ENCODE data around the gene HSBP1L1. TPM values are rescaled to one million over a fixed set of nuclear protein-coding genes. Genes with fewer than 3 reads are reported as not detected.

HSBP1L1 gene
- total and polyA plus RNA-seq, 2 of the 13 experiments (the other 11 are each of a cell fraction or from before 2014, with no cell fraction given): 22.6 to 45.1 TPM

DNA sequence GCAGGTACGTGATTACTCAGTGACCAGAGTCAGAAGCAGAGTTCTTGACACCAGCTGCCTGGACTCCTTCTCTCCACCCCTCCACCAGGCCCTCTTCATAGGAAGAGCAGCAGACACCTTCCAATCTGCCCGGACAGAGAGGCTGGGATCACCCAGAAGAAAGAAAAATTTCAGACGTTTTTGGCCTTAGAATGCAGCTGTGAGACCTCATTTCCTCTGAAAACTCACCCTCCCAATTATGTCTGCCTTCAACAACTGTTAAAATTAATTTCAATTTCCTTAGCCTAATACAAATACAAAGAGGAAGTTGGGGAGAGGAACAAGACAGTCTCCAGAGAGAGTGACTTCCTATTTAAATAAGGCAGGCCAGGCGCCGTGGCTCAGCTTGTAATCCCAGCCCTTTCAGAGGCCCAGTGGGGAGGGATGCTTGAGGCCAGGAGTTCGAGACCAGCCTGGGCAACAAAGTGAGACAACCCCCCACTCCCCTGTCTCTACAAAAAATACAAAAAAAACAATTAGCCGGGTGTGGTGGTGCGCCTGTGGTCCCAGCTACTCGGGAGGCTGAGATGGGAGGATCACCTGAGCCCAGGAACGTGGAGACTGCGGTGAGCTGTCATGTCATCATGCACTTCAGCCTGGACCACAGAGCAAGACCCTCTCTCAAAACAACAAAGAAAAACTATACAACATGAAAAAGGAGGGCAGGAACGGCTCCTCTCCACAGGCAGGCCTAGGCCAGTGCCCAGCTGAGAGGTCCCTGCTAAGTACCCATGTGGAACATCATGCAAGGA, 14.6 kb upstream of the HSBP1L1 start (continued):
- TF ChIP-seq, protein P1, sequence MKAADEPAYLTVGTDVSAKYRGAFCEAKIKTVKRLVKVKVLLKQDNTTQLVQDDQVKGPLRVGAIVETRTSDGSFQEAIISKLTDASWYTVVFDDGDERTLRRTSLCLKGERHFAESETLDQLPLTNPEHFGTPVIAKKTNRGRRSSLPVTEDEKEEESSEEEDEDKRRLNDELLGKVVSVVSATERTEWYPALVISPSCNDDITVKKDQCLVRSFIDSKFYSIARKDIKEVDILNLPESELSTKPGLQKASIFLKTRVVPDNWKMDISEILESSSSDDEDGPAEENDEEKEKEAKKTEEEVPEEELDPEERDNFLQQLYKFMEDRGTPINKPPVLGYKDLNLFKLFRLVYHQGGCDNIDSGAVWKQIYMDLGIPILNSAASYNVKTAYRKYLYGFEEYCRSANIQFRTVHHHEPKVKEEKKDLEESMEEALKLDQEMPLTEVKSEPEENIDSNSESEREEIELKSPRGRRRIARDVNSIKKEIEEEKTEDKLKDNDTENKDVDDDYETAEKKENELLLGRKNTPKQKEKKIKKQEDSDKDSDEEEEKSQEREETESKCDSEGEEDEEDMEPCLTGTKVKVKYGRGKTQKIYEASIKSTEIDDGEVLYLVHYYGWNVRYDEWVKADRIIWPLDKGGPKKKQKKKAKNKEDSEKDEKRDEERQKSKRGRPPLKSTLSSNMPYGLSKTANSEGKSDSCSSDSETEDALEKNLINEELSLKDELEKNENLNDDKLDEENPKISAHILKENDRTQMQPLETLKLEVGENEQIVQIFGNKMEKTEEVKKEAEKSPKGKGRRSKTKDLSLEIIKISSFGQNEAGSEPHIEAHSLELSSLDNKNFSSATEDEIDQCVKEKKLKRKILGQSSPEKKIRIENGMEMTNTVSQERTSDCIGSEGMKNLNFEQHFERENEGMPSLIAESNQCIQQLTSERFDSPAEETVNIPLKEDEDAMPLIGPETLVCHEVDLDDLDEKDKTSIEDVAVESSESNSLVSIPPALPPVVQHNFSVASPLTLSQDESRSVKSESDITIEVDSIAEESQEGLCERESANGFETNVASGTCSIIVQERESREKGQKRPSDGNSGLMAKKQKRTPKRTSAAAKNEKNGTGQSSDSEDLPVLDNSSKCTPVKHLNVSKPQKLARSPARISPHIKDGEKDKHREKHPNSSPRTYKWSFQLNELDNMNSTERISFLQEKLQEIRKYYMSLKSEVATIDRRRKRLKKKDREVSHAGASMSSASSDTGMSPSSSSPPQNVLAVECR (CRISPR knock-in tag; IDR thresholded peaks at IDR 0.05; ENCODE audit: borderline replicate concordance): 0 out of 2 replicates have a peak, but pooled peaks have one; percentile 3
- TF ChIP-seq, protein P2, sequence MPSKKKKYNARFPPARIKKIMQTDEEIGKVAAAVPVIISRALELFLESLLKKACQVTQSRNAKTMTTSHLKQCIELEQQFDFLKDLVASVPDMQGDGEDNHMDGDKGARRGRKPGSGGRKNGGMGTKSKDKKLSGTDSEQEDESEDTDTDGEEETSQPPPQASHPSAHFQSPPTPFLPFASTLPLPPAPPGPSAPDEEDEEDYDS (CRISPR knock-in tag; IDR thresholded peaks at IDR 0.05): no peak

DNA sequence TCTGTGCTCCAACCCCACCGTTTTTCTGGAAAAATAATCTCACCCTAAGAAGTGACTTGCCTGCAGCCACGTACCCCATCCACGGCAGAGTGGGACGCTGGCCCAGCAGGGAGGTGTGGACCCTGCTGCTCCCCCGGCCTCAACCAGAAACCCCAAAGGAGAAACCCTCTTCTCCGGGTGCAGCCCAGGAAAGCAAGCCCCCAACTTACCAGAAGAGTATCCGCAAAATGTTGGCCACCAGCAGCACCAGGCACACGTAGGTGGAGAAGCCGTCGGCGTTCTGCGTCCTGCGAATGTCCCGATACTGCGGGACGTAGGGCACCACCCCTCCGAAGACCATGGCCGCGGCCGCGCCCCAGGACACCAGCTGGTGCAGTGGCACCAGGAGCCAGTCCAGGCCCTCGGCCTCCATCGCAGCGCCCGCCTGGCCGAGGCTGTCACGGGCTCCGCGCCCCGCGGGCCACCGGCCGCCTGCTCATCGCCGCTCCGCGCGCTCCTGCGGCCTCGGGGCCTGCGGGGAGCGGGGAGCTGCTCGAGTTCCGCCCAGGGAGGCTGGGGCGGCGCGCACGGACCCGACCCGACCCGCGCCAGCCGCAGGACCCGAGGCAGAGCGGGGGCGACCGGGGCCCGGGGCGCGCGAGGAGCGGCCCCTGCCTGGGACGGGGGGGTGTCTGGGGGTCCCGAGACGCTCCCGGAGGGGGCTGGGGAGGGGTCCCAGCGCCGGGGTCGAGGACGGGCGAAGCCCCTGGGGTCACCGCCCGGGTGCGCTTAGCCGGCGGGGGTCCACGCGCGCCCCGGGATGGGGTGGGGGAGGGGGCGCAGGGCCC, 13.7 kb upstream of the HSBP1L1 start:
- Histone ChIP-seq H3K4me1 (ENCODE audit: insufficient read depth, low read length) (peaks cover 65% of the 10 kb centered on the region), H4K20me1 (ENCODE audit: insufficient read depth, low read length) (peaks cover 4% of the 10 kb centered on the region; the same call in 1 of the 2 replicates), H3K79me2 (ENCODE audit: insufficient read depth, low read length) (peaks cover 50% of the 10 kb centered on the region), H3K4me2 (ENCODE audit: low read depth, low read length) (peak overlapping the region; percentile 93), H3K9me3 (ENCODE audit: low read length) (no peaks in the 10 kb centered on the region), H3K36me3 (replicated peaks in 1 of 2; ENCODE audit: control insufficient read depth in 1 of 2, insufficient read depth in 2 of 2, low read length in 2 of 2) (peaks cover 5 to 7% of the 10 kb centered on the region in 2 experiments; a peak in 3 of 5 replicates), H3K4me3 (replicated peaks in 1 of 3; ENCODE audit: insufficient read depth in 1 of 3, low read depth in 2 of 3, low read length in 3 of 3) (peak overlapping the region; percentile 85 to 89 (median 88)), H3K27ac (ENCODE audit: extremely low read length, insufficient read depth, low read length) (peak overlapping the region; percentile 55), H2AFZ (ENCODE audit: low read length) (no peak overlapping the region), H3K9ac (ENCODE audit: insufficient read depth, low read depth, low read length) (peak overlapping the region; percentile 85), H3K27me3 (ENCODE audit: control insufficient read depth in 1 of 2, insufficient read depth in 2 of 2, low read length in 2 of 2) (no peaks in the 10 kb centered on the region; a peak in 1 of 5 replicates)
- intact Hi-C loops (cut with micrococcal nuclease; ENCODE audit: unreplicated experiment) (loop anchor here (1.0 to 2.0 kb wide), 2 partner anchors 16 to 38 kb away; partner anchors contain the start of gene TXNL4A), in situ Hi-C loops (cut with HindIII; ENCODE audit: extremely low pct_ligation_motif_present, low pct_unique_long_range_greater_than_20kb) (no loop called here)
- no TSS peak for BruUV-seq (replicated peaks)
- ATAC-seq: peak; percentile 44
- WGBS (ENCODE audit: low lambda C conversion rate): 3% methylated on average over 7 of the region's 81 CpGs
- no peak for DNase-seq (ENCODE audit: low spot score)
- FAIRE-seq: no peak
- ChIA-PET POLR2A (interaction anchor here (1.0 to 2.7 kb wide), 4 partner anchors 13 to 83 kb away, joined by 5 to 21 read pairs (median 18); partner anchors contain the start of genes HSBP1L1 and RBFA), CTCF (ENCODE audit: low intra/inter-chr PET ratio, low total read pairs) (interaction anchor here (1.6 kb wide), 1 partner anchor 17 kb away, joined by 7 read pairs; no protein-coding TSS in a partner anchor)
- peak; percentile 30; the same call in 1 of the 2 replicates for TF ChIP-seq ZNF607 (CRISPR knock-in tag; IDR thresholded peaks at IDR 0.05; ENCODE audit: borderline replicate concordance)
- TF ChIP-seq HNRNPLL (IDR thresholded peaks at IDR 0.05; ENCODE audit: low read depth, low read length, poor library complexity, severe bottlenecking): peak; percentile 33
- TF ChIP-seq, protein P3, sequence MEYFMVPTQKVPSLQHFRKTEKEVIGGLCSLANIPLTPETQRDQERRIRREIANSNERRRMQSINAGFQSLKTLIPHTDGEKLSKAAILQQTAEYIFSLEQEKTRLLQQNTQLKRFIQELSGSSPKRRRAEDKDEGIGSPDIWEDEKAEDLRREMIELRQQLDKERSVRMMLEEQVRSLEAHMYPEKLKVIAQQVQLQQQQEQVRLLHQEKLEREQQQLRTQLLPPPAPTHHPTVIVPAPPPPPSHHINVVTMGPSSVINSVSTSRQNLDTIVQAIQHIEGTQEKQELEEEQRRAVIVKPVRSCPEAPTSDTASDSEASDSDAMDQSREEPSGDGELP (IDR thresholded peaks at IDR 0.05; ENCODE audit: borderline replicate concordance, low read depth): peak; percentile 23; the same call in 1 of the 2 replicates
- TF ChIP-seq SPEN (CRISPR knock-in tag; IDR thresholded peaks at IDR 0.05; ENCODE audit: low read depth): 0 out of 2 replicates have a peak, but pooled peaks have one; percentile 16
- no peak for TF ChIP-seq NPAS2 (CRISPR knock-in tag; IDR thresholded peaks at IDR 0.05; ENCODE audit: borderline replicate concordance)
- peak; percentile 14; the same call in 1 of the 3 replicates for TF ChIP-seq MXI1 (IDR thresholded peaks at IDR 0.05; ENCODE audit: borderline replicate concordance, low read depth, low read length)
- TF ChIP-seq AKAP8 (CRISPR knock-in tag; IDR thresholded peaks at IDR 0.05): 0 out of 2 replicates have a peak, but pooled peaks have one; percentile 22
- TF ChIP-seq RAD21 (CRISPR knock-in tag; IDR thresholded peaks at IDR 0.05): 0 out of 2 replicates have a peak, but pooled peaks have one; percentile 8
- TF ChIP-seq ZSCAN21 (CRISPR knock-in tag; IDR thresholded peaks at IDR 0.05; ENCODE audit: borderline replicate concordance): peak; percentile 46; the same call in 1 of the 2 replicates
- TF ChIP-seq CCDC6 (CRISPR knock-in tag; IDR thresholded peaks at IDR 0.05): 0 out of 2 replicates have a peak, but pooled peaks have one; percentile 1
- 0 out of 2 replicates have a peak, but pooled peaks have one; percentile 31 for TF ChIP-seq ZNF777 (CRISPR knock-in tag; IDR thresholded peaks at IDR 0.05)

Data from HepG2 (cell line).